Mesothelial cell of epicardium (in vitro differentiated cells): ENCODE data around the gene KMT2D. TPM values are rescaled to one million over a fixed set of nuclear protein-coding genes. Genes with fewer than 3 reads are reported as not detected.

Source experiments
- DNase-seq, 2 experiments: peaks; one replicate each; pipeline ENCODE4 v3.0.0; 2021; ENCODE audit warnings: low spot score in 2 of 2; ENCODE audit not compliant: unreplicated experiment in 2 of 2
- H3K27ac Mint-ChIP-seq: 2 replicates; pipeline ENCODE4 v1.8.0; 2021; ENCODE audit warnings: mixed read lengths
- H3K27me3 Mint-ChIP-seq: 2 replicates; pipeline ENCODE4 v1.8.0; 2021; ENCODE audit warnings: low read depth, mixed read lengths
- H3K36me3 Mint-ChIP-seq: 2 replicates; pipeline ENCODE4 v1.8.0; 2021; ENCODE audit warnings: mixed read lengths
- H3K4me1 Mint-ChIP-seq: 2 replicates; pipeline ENCODE4 v1.8.0; 2021; ENCODE audit warnings: mixed read lengths
- H3K4me3 Mint-ChIP-seq: 2 replicates; pipeline ENCODE4 v1.8.0; 2021; ENCODE audit warnings: mild to moderate bottlenecking, moderate library complexity, mixed read lengths
- H3K9me3 Mint-ChIP-seq: 2 replicates; pipeline ENCODE4 v1.8.0; 2021; ENCODE audit warnings: mixed read lengths
- CTCF ChIP-seq: fragments of 200-600 bp; sonication (generic); IDR thresholded peaks from one replicate; pipeline ENCODE4 v1.5.0; 2021; ENCODE audit warnings: antibody characterized with exemption; ENCODE audit not compliant: unreplicated experiment
- total RNA-seq: library from RNA; stranded (reverse); gene quantifications from 3 replicates; pipeline ENCODE4 v1.2.1, GENCODE V29; 2021

KMT2D gene
- total RNA-seq, 1 donor from 2014 or later: 136 TPM

- peaks cover 48% of the 10 kb centered on the region for H3K27me3 Mint-ChIP-seq
Measured at GRCh38 chr12:49084438-49084837, 23.8 kb upstream of the KMT2D start.

GRCh38 chr12:49079793-49080192, 19.2 kb upstream of the KMT2D start:
- Mint-ChIP-seq H3K36me3 (no peaks in the 10 kb centered on the region), H3K9me3 (no peaks in the 10 kb centered on the region), H3K27me3 (peaks cover 23% of the 10 kb centered on the region), H3K27ac (no peak overlapping the region), H3K4me3 (no peak overlapping the region), H3K4me1 (no peaks in the 10 kb centered on the region)
- DNase-seq: no peak
- no peak for TF ChIP-seq CTCF

More at GRCh38 chr12:49084438-49084837, 23.8 kb upstream of the KMT2D start:
- no peaks in the 10 kb centered on the region for H3K9me3 Mint-ChIP-seq
- no peak for TF ChIP-seq CTCF
- peaks cover 8% of the 10 kb centered on the region for H3K4me1 Mint-ChIP-seq
- DNase-seq: no peak
- no peak overlapping the region for H3K4me3 Mint-ChIP-seq
- no peaks in the 10 kb centered on the region for H3K36me3 Mint-ChIP-seq
- no peak overlapping the region for H3K27ac Mint-ChIP-seq

- H3K9me3 Mint-ChIP-seq: no peaks in the 10 kb centered on the region
- H3K4me3 Mint-ChIP-seq: no peak overlapping the region
- no peak for DNase-seq
- no peak for TF ChIP-seq CTCF
- H3K4me1 Mint-ChIP-seq: peaks cover 14% of the 10 kb centered on the region
- no peaks in the 10 kb centered on the region for H3K36me3 Mint-ChIP-seq
- peaks cover 12% of the 10 kb centered on the region for H3K27me3 Mint-ChIP-seq
- no peak overlapping the region for H3K27ac Mint-ChIP-seq
Measured at GRCh38 chr12:49070971-49071370, 10.4 kb upstream of the KMT2D start.

- Mint-ChIP-seq H3K4me3 (peak within 1 kb of the TSS; percentile 93), H3K4me1 (peaks cover 14% of the 10 kb centered on the region), H3K27me3 (peaks cover 12% of the 10 kb centered on the region), H3K27ac (peak within 1 kb of the TSS; percentile 92), H3K9me3 (no peaks in the 10 kb centered on the region), H3K36me3 (no peaks in the 10 kb centered on the region)
- no peak for TF ChIP-seq CTCF
- DNase-seq: peak; percentile 98
Measured at GRCh38 chr12:49069507-49070346, 9.1 kb upstream of the KMT2D start, which contains the start of gene RHEBL1. Gene RHEBL1 (minus strand): TSS chr12:49069979. CDS start chr12:49069785, 194 bp downstream.

GRCh38 chr12:49068879-49069506, 8.4 kb upstream of the KMT2D start:
- Mint-ChIP-seq H3K27ac (peak overlapping the region; percentile 92), H3K27me3 (peaks cover 12% of the 10 kb centered on the region), H3K4me3 (peak overlapping the region; percentile 93), H3K36me3 (no peaks in the 10 kb centered on the region), H3K4me1 (peaks cover 15% of the 10 kb centered on the region), H3K9me3 (no peaks in the 10 kb centered on the region)
- no peak for DNase-seq
- no peak for TF ChIP-seq CTCF
